Neural progenitor cell (in vitro differentiated cells): ENCODE data around the gene VCL. TPM values are rescaled to one million over a fixed set of nuclear protein-coding genes. Genes with fewer than 3 reads are reported as not detected.

Experiments
- DNase-seq: peaks from one replicate; pipeline ENCODE4 v3.0.0-alpha.2; 2016; ENCODE audit warnings: low spot score
- H2AFZ ChIP-seq: fragments of 200-600 bp; sonication (generic); replicated peaks from 2 replicates; pipeline ENCODE4 v1.6.1; 2016; ENCODE audit warnings: antibody characterized with exemption
- H3F3A ChIP-seq: fragments of 200-600 bp; sonication (generic); 2 replicates; pipeline ENCODE4 v1.6.1; 2016; ENCODE audit warnings: antibody characterized with exemption, low read depth
- H3K27ac ChIP-seq: fragments of 200-600 bp; sonication (generic); 2 replicates; pipeline ENCODE4 v1.5.1; 2016; ENCODE audit warnings: mild to moderate bottlenecking
- H3K27me3 ChIP-seq: fragments of 200-600 bp; sonication (generic); 2 replicates; pipeline ENCODE4 v1.6.1; 2016; ENCODE audit warnings: mild to moderate bottlenecking, moderate library complexity
- H3K36me3 ChIP-seq: fragments of 200-600 bp; sonication (generic); 2 replicates; pipeline ENCODE4 v1.5.1; 2016
- H3K4me1 ChIP-seq: fragments of 200-600 bp; sonication (generic); 2 replicates; pipeline ENCODE4 v1.6.1; 2016; ENCODE audit warnings: mixed run types
- H3K4me2 ChIP-seq: fragments of 200-600 bp; sonication (generic); 2 replicates; pipeline ENCODE4 v1.6.1; 2016
- H3K4me3 ChIP-seq: fragments of 200-600 bp; sonication (generic); 2 replicates; pipeline ENCODE4 v1.5.1; 2016
- H3K79me2 ChIP-seq: fragments of 200-600 bp; sonication (generic); 2 replicates; pipeline ENCODE4 v1.6.1; 2016; ENCODE audit warnings: low read depth
- H3K9ac ChIP-seq: fragments of 200-600 bp; sonication (generic); 2 replicates; pipeline ENCODE4 v1.6.1; 2016
- H3K9me3 ChIP-seq: fragments of 200-600 bp; sonication (generic); 2 replicates; pipeline ENCODE4 v1.5.1; 2016; ENCODE audit warnings: low read depth
- H4K20me1 ChIP-seq: fragments of 200-600 bp; sonication (generic); 2 replicates; pipeline ENCODE4 v1.6.1; 2016; ENCODE audit warnings: low read depth
- H3K27ac Mint-ChIP-seq: 3 replicates; pipeline ENCODE4 v1.8.0; 2021; ENCODE audit warnings: mixed read lengths
- H3K27me3 Mint-ChIP-seq: 2 replicates; pipeline ENCODE4 v1.8.0; 2022; ENCODE audit warnings: low read depth, mild to moderate bottlenecking, inconsistent platforms, moderate library complexity, mixed read lengths; ENCODE audit not compliant: insufficient read depth
- H3K36me3 Mint-ChIP-seq: 3 replicates; pipeline ENCODE4 v1.8.0; 2021; ENCODE audit warnings: mixed read lengths
- H3K4me1 Mint-ChIP-seq: 3 replicates; pipeline ENCODE4 v1.8.0; 2021; ENCODE audit warnings: mixed read lengths
- H3K4me3 Mint-ChIP-seq: 3 replicates; pipeline ENCODE4 v1.8.0; 2021; ENCODE audit warnings: mild to moderate bottlenecking, moderate library complexity, mixed read lengths
- H3K9me3 Mint-ChIP-seq: 3 replicates; pipeline ENCODE4 v1.8.0; 2020; ENCODE audit warnings: mixed read lengths
- EZH2 ChIP-seq: fragments of 200-600 bp; sonication (generic); IDR thresholded peaks from 2 replicates; pipeline ENCODE4 v1.6.1; 2017; ENCODE audit warnings: antibody characterized with exemption, mild to moderate bottlenecking, moderate library complexity
- EZH2phosphoT487 ChIP-seq: fragments of 200-600 bp; sonication (generic); IDR thresholded peaks from 2 replicates; pipeline ENCODE4 v1.6.1; 2017; ENCODE audit warnings: antibody characterized with exemption
- total RNA-seq: library from RNA; depleted of rRNA; stranded (reverse); fragments of >200 nt; gene quantifications from 2 replicates; pipeline ENCODE4 v1.2.3, GENCODE V29; 2015; ENCODE audit warnings: low replicate concordance
- TF ChIP-seq, protein P1 (sequence below): fragments of 200-600 bp; sonication (generic); IDR thresholded peaks from 2 replicates; pipeline ENCODE4 v1.5.1; 2017; ENCODE audit warnings: antibody characterized with exemption, mild to moderate bottlenecking

VCL gene
- total RNA-seq, 1 donor from 2014 or later, result 96.9 TPM

DNA sequence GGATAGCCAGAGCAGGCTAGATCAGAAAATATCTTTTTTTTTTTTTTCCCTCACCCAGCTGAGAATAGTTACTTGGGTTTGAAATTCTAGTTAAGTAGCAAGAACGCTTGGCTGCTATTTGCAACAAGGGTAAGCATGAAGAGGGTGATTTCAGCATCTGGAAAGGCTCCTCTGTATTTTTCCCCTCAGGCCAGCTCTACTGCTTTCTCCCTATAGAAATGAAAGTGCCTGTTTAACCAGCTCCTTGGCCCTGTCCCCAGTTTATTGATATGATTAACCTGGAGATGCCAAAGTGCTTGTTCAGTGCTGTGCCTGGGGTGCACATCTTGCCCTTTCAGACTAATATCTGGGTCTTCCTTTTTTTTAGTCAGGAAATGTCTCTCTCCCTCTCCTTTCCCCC is 115.6 kb downstream of the VCL start:
- Histone ChIP-seq H3K27ac (no peak overlapping the region), H3K27me3 (no peaks in the 10 kb centered on the region), H3K4me1 (no peaks in the 10 kb centered on the region), H3K4me2 (no peak overlapping the region), H3F3A (peaks cover 3% of the 10 kb centered on the region), H3K9ac (no peak overlapping the region), H4K20me1 (peaks cover 5% of the 10 kb centered on the region), H3K36me3 (peaks cover 6% of the 10 kb centered on the region), H2AFZ (no peak overlapping the region), H3K4me3 (no peak overlapping the region), H3K9me3 (no peaks in the 10 kb centered on the region), H3K79me2 (no peaks in the 10 kb centered on the region)
- Mint-ChIP-seq H3K36me3 (peaks cover 67% of the 10 kb centered on the region), H3K27ac (peak overlapping the region; percentile 27), H3K4me3 (no peak overlapping the region), H3K27me3 (no peaks in the 10 kb centered on the region), H3K4me1 (no peaks in the 10 kb centered on the region), H3K9me3 (no peaks in the 10 kb centered on the region)
- no peak for DNase-seq
- TF ChIP-seq EZH2phosphoT487, result no peak
- no peak for TF ChIP-seq EZH2
- TF ChIP-seq, protein P1, sequence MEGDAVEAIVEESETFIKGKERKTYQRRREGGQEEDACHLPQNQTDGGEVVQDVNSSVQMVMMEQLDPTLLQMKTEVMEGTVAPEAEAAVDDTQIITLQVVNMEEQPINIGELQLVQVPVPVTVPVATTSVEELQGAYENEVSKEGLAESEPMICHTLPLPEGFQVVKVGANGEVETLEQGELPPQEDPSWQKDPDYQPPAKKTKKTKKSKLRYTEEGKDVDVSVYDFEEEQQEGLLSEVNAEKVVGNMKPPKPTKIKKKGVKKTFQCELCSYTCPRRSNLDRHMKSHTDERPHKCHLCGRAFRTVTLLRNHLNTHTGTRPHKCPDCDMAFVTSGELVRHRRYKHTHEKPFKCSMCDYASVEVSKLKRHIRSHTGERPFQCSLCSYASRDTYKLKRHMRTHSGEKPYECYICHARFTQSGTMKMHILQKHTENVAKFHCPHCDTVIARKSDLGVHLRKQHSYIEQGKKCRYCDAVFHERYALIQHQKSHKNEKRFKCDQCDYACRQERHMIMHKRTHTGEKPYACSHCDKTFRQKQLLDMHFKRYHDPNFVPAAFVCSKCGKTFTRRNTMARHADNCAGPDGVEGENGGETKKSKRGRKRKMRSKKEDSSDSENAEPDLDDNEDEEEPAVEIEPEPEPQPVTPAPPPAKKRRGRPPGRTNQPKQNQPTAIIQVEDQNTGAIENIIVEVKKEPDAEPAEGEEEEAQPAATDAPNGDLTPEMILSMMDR, result no peak

DNA sequence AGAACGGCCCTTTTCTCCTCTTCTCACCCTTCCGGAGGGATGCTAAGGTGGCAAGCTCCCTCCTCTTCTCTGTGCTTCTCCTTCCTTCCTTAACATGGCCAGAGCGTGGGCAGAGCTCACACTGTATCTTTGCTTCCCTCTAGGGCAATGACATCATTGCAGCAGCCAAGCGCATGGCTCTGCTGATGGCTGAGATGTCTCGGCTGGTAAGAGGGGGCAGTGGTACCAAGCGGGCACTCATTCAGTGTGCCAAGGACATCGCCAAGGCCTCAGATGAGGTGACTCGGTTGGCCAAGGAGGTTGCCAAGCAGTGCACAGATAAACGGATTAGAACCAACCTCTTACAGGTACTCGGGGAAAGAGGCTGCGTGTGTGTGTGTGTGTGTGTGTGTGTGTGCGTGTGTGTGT is 116.1 kb downstream of the VCL start:
- H3K27ac Mint-ChIP-seq, result peak overlapping the region; percentile 27
- H3K36me3 ChIP-seq, result peaks cover 6% of the 10 kb centered on the region
- DNase-seq, result no peak

DNA sequence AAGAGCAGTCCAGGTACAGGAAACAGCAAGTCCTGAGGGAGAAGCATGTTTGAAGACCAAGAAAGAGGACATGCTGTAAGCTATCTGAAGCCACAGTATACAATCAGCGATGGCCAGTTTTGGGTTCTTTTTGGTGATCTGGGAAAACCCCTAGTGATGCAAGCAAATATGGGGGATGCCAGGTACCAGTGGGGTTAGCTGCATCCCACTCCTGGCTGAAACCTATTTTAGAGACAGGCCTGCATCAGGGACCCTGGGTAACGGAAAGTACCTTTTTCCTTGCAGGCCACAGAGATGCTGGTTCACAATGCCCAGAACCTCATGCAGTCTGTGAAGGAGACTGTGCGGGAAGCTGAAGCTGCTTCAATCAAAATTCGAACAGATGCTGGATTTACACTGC is 119.8 kb downstream of the VCL start:
- no peak overlapping the region for H2AFZ ChIP-seq
- Mint-ChIP-seq H3K9me3 (no peaks in the 10 kb centered on the region), H3K4me3 (no peak overlapping the region), H3K36me3 (peaks cover 47% of the 10 kb centered on the region), H3K27ac (no peak overlapping the region), H3K27me3 (no peaks in the 10 kb centered on the region), H3K4me1 (no peaks in the 10 kb centered on the region)
- no peaks in the 10 kb centered on the region for H3K9me3 ChIP-seq
- peaks cover 5% of the 10 kb centered on the region for H4K20me1 ChIP-seq
- H3K27ac ChIP-seq, result no peak overlapping the region
- no peak overlapping the region for H3K9ac ChIP-seq
- H3K36me3 ChIP-seq, result peaks cover 15% of the 10 kb centered on the region
- no peak for TF ChIP-seq EZH2phosphoT487
- no peak for TF ChIP-seq EZH2
- TF ChIP-seq, protein P1, result no peak
- H3F3A ChIP-seq, result peaks cover 14% of the 10 kb centered on the region
- H3K4me1 ChIP-seq, result no peaks in the 10 kb centered on the region
- H3K4me2 ChIP-seq, result no peak overlapping the region
- no peak for DNase-seq
- H3K27me3 ChIP-seq, result no peaks in the 10 kb centered on the region
- no peak overlapping the region for H3K4me3 ChIP-seq
- H3K79me2 ChIP-seq, result no peaks in the 10 kb centered on the region

More for the DNA sequence above, 116.1 kb downstream of the VCL start:
- H3K27ac ChIP-seq, result no peak overlapping the region
- H3K36me3 Mint-ChIP-seq, result peaks cover 65% of the 10 kb centered on the region
- H3K4me1 Mint-ChIP-seq, result no peaks in the 10 kb centered on the region
- no peak overlapping the region for H2AFZ ChIP-seq
- no peak overlapping the region for H3K4me3 Mint-ChIP-seq
- H3K27me3 ChIP-seq, result no peaks in the 10 kb centered on the region
- H3K79me2 ChIP-seq, result no peaks in the 10 kb centered on the region
- H3K27me3 Mint-ChIP-seq, result no peaks in the 10 kb centered on the region
- H3K4me1 ChIP-seq, result no peaks in the 10 kb centered on the region
- peaks cover 5% of the 10 kb centered on the region for H4K20me1 ChIP-seq
- no peak overlapping the region for H3K9ac ChIP-seq
- TF ChIP-seq EZH2 (no peak), EZH2phosphoT487 (no peak)
- TF ChIP-seq, protein P1, result no peak
- no peaks in the 10 kb centered on the region for H3K9me3 ChIP-seq
- H3K4me3 ChIP-seq, result no peak overlapping the region
- H3K4me2 ChIP-seq, result no peak overlapping the region
- peaks cover 6% of the 10 kb centered on the region for H3F3A ChIP-seq
- H3K9me3 Mint-ChIP-seq, result no peaks in the 10 kb centered on the region
